ENCODE data around the gene GP1BA. TPM values are rescaled to one million over a fixed set of nuclear protein-coding genes. Genes with fewer than 3 reads are reported as not detected.
A peak's percentile ranks its signal among the peaks of the same experiment; 100 is the strongest.

Gene GP1BA
- total and polyA plus RNA-seq, 2 of the 8 experiments (the other 6 are each of a cell fraction or from before 2014, with no cell fraction given) = not detected

DNA sequence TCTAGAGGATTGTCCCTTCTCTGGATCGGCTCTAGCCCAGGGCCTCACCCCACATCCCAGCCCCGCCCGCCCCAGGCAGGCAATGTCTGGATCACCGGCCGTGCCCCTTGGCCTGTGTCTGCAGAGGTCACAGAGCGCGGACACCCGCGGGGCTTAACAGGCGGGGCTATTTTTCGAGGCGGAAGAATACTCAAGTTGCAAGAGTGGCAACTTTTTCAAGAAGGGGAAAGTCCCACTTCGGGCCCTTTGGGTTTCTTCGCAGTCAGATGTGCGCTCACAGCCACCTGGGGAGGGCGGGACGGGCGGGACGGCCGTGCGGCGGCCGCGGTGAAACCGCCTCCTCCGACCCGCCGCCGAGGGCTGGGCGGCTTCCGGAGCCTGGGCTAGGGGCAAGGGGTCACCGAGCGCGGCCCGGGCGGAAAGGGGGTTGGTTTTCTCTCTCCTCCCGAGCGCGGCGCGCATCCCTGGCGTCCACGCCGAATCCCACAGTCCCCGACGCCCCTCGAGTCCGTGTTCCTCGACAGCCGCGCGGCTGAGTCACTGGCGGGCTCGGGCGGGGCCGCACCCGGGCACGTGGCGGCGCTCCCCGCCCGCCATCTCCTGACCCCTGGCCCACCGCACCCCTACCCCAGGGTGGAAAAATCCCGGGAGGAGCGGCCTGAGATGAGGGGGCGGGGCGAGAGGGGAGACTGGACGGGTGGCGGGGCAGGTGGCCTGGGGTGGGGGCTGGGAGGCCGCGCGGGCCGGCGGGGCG is 17.4 kb downstream of the GP1BA start:
- DNase-seq (ENCODE audit: low read depth in 1 of 2, low spot score in 2 of 2) (peak in 1 of 2 experiments; percentile 85), FAIRE-seq (no peak)
- peaks cover 14% of the 10 kb centered on the region for H3K23me2 ChIP-seq (ENCODE audit: low read depth, low read length)
- H2BK5ac ChIP-seq (ENCODE audit: low read depth, low read length) = peak overlapping the region; percentile 94
- POLR2A ChIA-PET (ENCODE audit: partially characterized antibody) = interaction anchor here (0.6 to 32.4 kb wide), 16 partner anchors 2 to 339 kb away, joined by 3 to 987 read pairs (median 8); partner anchors contain the start of genes CAMTA2, ENO3, GP1BA and INCA1
- H2AFZ ChIP-seq (ENCODE audit: low read length) = no peak overlapping the region
- H3K9me3 ChIP-seq (ENCODE audit: insufficient read depth in 2 of 2, low read depth in 1 of 2, low read length in 1 of 2) = no peaks in the 10 kb centered on the region
- no peak overlapping the region for H3K23ac ChIP-seq (ENCODE audit: insufficient read length)
- no peak overlapping the region for H2AK5ac ChIP-seq (ENCODE audit: low read depth, low read length)
- CTCF ChIA-PET (ENCODE audit: partially characterized antibody) = interaction anchor here (1.3 to 2.1 kb wide), 2 partner anchors 9 to 20 kb away, joined by 3 to 5 read pairs; partner anchors contain the start of genes RNF167 and SLC25A11
- H3K18ac ChIP-seq (ENCODE audit: extremely low read depth, low read length) = peak overlapping the region; percentile 97
- H3K4me1 ChIP-seq (replicated peaks in 1 of 4; ENCODE audit: control insufficient read depth in 3 of 4, insufficient read depth in 4 of 4, low read length in 3 of 4) = peaks cover 4 to 17% (median 12%) of the 10 kb centered on the region in 4 experiments
- H3K56ac ChIP-seq (replicated peaks; ENCODE audit: insufficient read length, low read depth, low read length) = peak overlapping the region; percentile 93
- peaks cover 8 to 35% of the 10 kb centered on the region in 2 experiments for H3K79me2 ChIP-seq (ENCODE audit: control insufficient read depth in 1 of 2, insufficient read depth in 2 of 2, low read length in 2 of 2)
- peaks cover 16 to 18% of the 10 kb centered on the region in 2 experiments for H4K20me1 ChIP-seq (replicated peaks in 1 of 2; ENCODE audit: control insufficient read depth in 1 of 2, insufficient read depth in 2 of 2, low read length in 2 of 2)
- H3K4me3 ChIP-seq (ENCODE audit: extremely low read depth in 1 of 4, insufficient read depth in 2 of 4, low read depth in 3 of 4, low read length in 4 of 4) = peak overlapping the region; percentile 87 to 99 (median 96)
- H2BK12ac ChIP-seq (ENCODE audit: low read depth, low read length) = no peak overlapping the region
- H4K91ac ChIP-seq (replicated peaks; ENCODE audit: insufficient read length, low read length) = peak overlapping the region; percentile 96
- peak overlapping the region; percentile 97 for H4K5ac ChIP-seq (ENCODE audit: insufficient read length, low read depth, low read length)
- peak overlapping the region; percentile 57 to 80 (median 76) for H3K9ac ChIP-seq (replicated peaks in 1 of 4; ENCODE audit: extremely low read depth in 1 of 4, low read depth in 3 of 4, low read length in 3 of 4)
- H3K36me3 ChIP-seq (ENCODE audit: control insufficient read depth in 2 of 4, insufficient read depth in 4 of 4, low read length in 3 of 4) = peaks cover under 1 to 26% (median 19%) of the 10 kb centered on the region in 4 experiments
- no peak overlapping the region for H3K14ac ChIP-seq (ENCODE audit: insufficient read length)
- WGBS, 2 experiments (ENCODE audit: extremely low coverage in 1 of 2, insufficient coverage in 1 of 2, insufficient read length in 1 of 2, insufficient replicate concordance in 2 of 2, low coverage in 1 of 2, low lambda C conversion rate in 2 of 2, missing lambda C conversion rate in 1 of 2) = 0% methylated on average over 20 of the region's 75 CpGs; no CpG with 5 or more reads in 1 of the 2 experiments
- no peak overlapping the region for H2BK120ac ChIP-seq (replicated peaks; ENCODE audit: low read depth, low read length)
- H3K4me2 ChIP-seq (ENCODE audit: insufficient read depth in 1 of 2, low read depth in 2 of 2, low read length in 2 of 2) = peak overlapping the region; percentile 87 to 95
- no peaks in the 10 kb centered on the region for H3K27me3 ChIP-seq (replicated peaks in 1 of 4; ENCODE audit: control insufficient read depth in 3 of 4, extremely low read depth in 1 of 4, insufficient read depth in 3 of 4, low read length in 3 of 4)
- peak overlapping the region; percentile 81; the same call in 1 of the 2 replicates for H2BK15ac ChIP-seq (ENCODE audit: low read length)
- peak overlapping the region; percentile 46 for H3K4ac ChIP-seq (replicated peaks; ENCODE audit: insufficient read length, low read depth, low read length)
- H3K27ac ChIP-seq (ENCODE audit: low read depth, low read length) = peak overlapping the region; percentile 94
- no peak overlapping the region for H2BK20ac ChIP-seq (ENCODE audit: low read length)
- peak overlapping the region; percentile 93 for H4K8ac ChIP-seq (ENCODE audit: extremely low read depth, insufficient read depth, low read length)
- 0 out of 2 replicates have a peak, but pooled peaks cover 2% of the 10 kb centered on the region for H3K79me1 ChIP-seq (ENCODE audit: low read depth, low read length)
- no peak for TF ChIP-seq SIN3A (conservative IDR thresholded peaks at IDR 0.05 in 1 of 2, IDR thresholded peaks at IDR 0.05 in 1 of 2; ENCODE audit: low read depth in 1 of 2, low read length in 2 of 2)
- TF ChIP-seq KDM5A (IDR thresholded peaks at IDR 0.05; ENCODE audit: low read length) = no peak
- TF ChIP-seq TAF1 (IDR thresholded peaks at IDR 0.05; ENCODE audit: low read depth, low read length) = peak; percentile 70
- no peak for TF ChIP-seq MAFK (IDR thresholded peaks at IDR 0.05; ENCODE audit: low read depth, low read length)
- no peak for TF ChIP-seq SUZ12 (IDR thresholded peaks at IDR 0.05; ENCODE audit: low read length)
- TF ChIP-seq SIRT6 (IDR thresholded peaks at IDR 0.05; ENCODE audit: low read length) = no peak
- TF ChIP-seq ZNF274 (IDR thresholded peaks at IDR 0.05; ENCODE audit: borderline replicate concordance, extremely low read depth, low read length) = no peak
- TF ChIP-seq CBX8 (IDR thresholded peaks at IDR 0.05; ENCODE audit: borderline replicate concordance, low read depth, low read length) = no peak
- TF ChIP-seq TEAD4 (IDR thresholded peaks at IDR 0.05; ENCODE audit: low read depth, low read length) = no peak
- TF ChIP-seq HDAC6 (IDR thresholded peaks at IDR 0.05; ENCODE audit: low read depth, low read length) = no peak
- TF ChIP-seq BCL11A (IDR thresholded peaks at IDR 0.05; ENCODE audit: low read depth in 2 of 2, low read length in 2 of 2) = no peak
